Activated CD4-positive, alpha-beta T cell treated with anti-CD3 and anti-CD28 coated beads, Interleukin-2, Interleukin-6, amounts not matched to agents 100 ng/mL and 50 ng/mL, durations not matched to agents 16 hours and 8 hours (primary cell): ENCODE data around the gene PLCZ1.
"Not testable (repeated sequence)": the region's sequence is repeated elsewhere in the genome, so short reads cannot be mapped to it uniquely, and the experiment has no call there.

Experiments used
- DNase-seq: peaks from one replicate; pipeline ENCODE4 v3.0.0-alpha.2; 2020

PLCZ1 gene

GRCh38 chr12:18737819-18738218 lies at the start of gene PLCZ1, which contains the start of gene CAPZA3:
TSS of gene PLCZ1 (minus strand) at chr12:18738012. CDS start at chr12:18737371, 641 bp downstream.
TSS of gene CAPZA3 (plus strand) at chr12:18738119. CDS start at chr12:18738269, 150 bp downstream.
- DNase-seq, result no peak

GRCh38 chr12:18785465-18785864 lies 47.7 kb upstream of the PLCZ1 start:
- DNase-seq, result not testable (repeated sequence)

GRCh38 chr12:18782827-18783226 lies 45.0 kb upstream of the PLCZ1 start:
- no peak for DNase-seq

GRCh38 chr12:18766479-18766878 lies 28.7 kb upstream of the PLCZ1 start:
- DNase-seq, result not testable (repeated sequence)

GRCh38 chr12:18755341-18755740 lies 17.5 kb upstream of the PLCZ1 start:
- no peak for DNase-seq

- DNase-seq, result no peak
Measured at GRCh38 chr12:18754124-18754707, 16.4 kb upstream of the PLCZ1 start.

- DNase-seq, result no peak
Measured at GRCh38 chr12:18753481-18754123, 15.8 kb upstream of the PLCZ1 start.

GRCh38 chr12:18752947-18753346 lies 15.1 kb upstream of the PLCZ1 start:
- no peak for DNase-seq

- no peak for DNase-seq
Measured at GRCh38 chr12:18752280-18752920, 14.6 kb upstream of the PLCZ1 start.

- no peak for DNase-seq
Measured at GRCh38 chr12:18751866-18752265, 14.1 kb upstream of the PLCZ1 start.

- DNase-seq, result no peak
Measured at GRCh38 chr12:18750085-18750484, 12.3 kb upstream of the PLCZ1 start.

- no peak for DNase-seq
Measured at GRCh38 chr12:18749386-18749957, 11.7 kb upstream of the PLCZ1 start.

- DNase-seq, result no peak
Measured at GRCh38 chr12:18747895-18748294, 10.1 kb upstream of the PLCZ1 start.

GRCh38 chr12:18731156-18731555 lies 6.7 kb downstream of the PLCZ1 start:
- DNase-seq, result no peak

- no peak for DNase-seq
Measured at GRCh38 chr12:18723752-18724151, 14.1 kb downstream of the PLCZ1 start.

GRCh38 chr12:18721452-18721851 lies 16.4 kb downstream of the PLCZ1 start:
- no peak for DNase-seq

- DNase-seq, result no peak
Measured at GRCh38 chr12:18720690-18721089, 17.1 kb downstream of the PLCZ1 start.

- DNase-seq, result no peak
Measured at GRCh38 chr12:18719922-18720510, 17.8 kb downstream of the PLCZ1 start.

- DNase-seq, result no peak
Measured at GRCh38 chr12:18718462-18718861, 19.4 kb downstream of the PLCZ1 start.

GRCh38 chr12:18716236-18716635 lies 21.6 kb downstream of the PLCZ1 start:
- DNase-seq, result no peak

- no peak for DNase-seq
Measured at GRCh38 chr12:18706798-18707197, 31.0 kb downstream of the PLCZ1 start.

GRCh38 chr12:18703911-18704310 lies 33.9 kb downstream of the PLCZ1 start:
- no peak for DNase-seq

- no peak for DNase-seq
Measured at GRCh38 chr12:18703321-18703720, 34.5 kb downstream of the PLCZ1 start.

- DNase-seq, result no peak
Measured at GRCh38 chr12:18700271-18700670, 37.5 kb downstream of the PLCZ1 start.
